WTC11 (cell line): ENCODE data around the gene PDIK1L.

Experiments
- AFF4 ChIP-seq: sonication (generic); formaldehyde crosslinking; IDR thresholded peaks from 2 replicates; pipeline ENCODE4 v1.8.1; 2023; ENCODE audit warnings: mild to moderate bottlenecking, missing genetic modification reagents, borderline replicate concordance
- ATF2 ChIP-seq: sonication (generic); formaldehyde crosslinking; IDR thresholded peaks from 2 replicates; pipeline ENCODE4 v1.8.1; 2022; ENCODE audit warnings: low read depth, missing genetic modification reagents, borderline replicate concordance
- GABPB1 ChIP-seq: sonication (generic); formaldehyde crosslinking; IDR thresholded peaks from 2 replicates; pipeline ENCODE4 v1.8.1; 2023; ENCODE audit warnings: mild to moderate bottlenecking, missing genetic modification reagents
- TEAD4 ChIP-seq: sonication (generic); formaldehyde crosslinking; IDR thresholded peaks from 2 replicates; pipeline ENCODE4 v1.8.0; 2022; ENCODE audit warnings: mild to moderate bottlenecking, missing genetic modification reagents
- TF ChIP-seq, protein P1 (sequence below): fragments of 200-600 bp; IDR thresholded peaks from 2 replicates; pipeline ENCODE4 v1.8.0; 2022; ENCODE audit warnings: antibody characterized with exemption
- TF ChIP-seq, protein P2 (sequence below): sonication (generic); formaldehyde crosslinking; IDR thresholded peaks from 2 replicates; pipeline ENCODE4 v1.8.0; 2022; ENCODE audit warnings: mild to moderate bottlenecking, missing genetic modification reagents
- TF ChIP-seq, protein P3 (sequence below): sonication (generic); formaldehyde crosslinking; IDR thresholded peaks from 2 replicates; pipeline ENCODE4 v1.8.1; 2023; ENCODE audit warnings: mild to moderate bottlenecking, missing genetic modification reagents, moderate library complexity

- TF ChIP-seq ATF2 (CRISPR knock-in tag) (no peak), GABPB1 (CRISPR knock-in tag) (no peak), TEAD4 (CRISPR knock-in tag) (no peak), AFF4 (CRISPR knock-in tag) (no peak)
- TF ChIP-seq, protein P1, sequence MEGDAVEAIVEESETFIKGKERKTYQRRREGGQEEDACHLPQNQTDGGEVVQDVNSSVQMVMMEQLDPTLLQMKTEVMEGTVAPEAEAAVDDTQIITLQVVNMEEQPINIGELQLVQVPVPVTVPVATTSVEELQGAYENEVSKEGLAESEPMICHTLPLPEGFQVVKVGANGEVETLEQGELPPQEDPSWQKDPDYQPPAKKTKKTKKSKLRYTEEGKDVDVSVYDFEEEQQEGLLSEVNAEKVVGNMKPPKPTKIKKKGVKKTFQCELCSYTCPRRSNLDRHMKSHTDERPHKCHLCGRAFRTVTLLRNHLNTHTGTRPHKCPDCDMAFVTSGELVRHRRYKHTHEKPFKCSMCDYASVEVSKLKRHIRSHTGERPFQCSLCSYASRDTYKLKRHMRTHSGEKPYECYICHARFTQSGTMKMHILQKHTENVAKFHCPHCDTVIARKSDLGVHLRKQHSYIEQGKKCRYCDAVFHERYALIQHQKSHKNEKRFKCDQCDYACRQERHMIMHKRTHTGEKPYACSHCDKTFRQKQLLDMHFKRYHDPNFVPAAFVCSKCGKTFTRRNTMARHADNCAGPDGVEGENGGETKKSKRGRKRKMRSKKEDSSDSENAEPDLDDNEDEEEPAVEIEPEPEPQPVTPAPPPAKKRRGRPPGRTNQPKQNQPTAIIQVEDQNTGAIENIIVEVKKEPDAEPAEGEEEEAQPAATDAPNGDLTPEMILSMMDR = no peak
- TF ChIP-seq, protein P2, sequence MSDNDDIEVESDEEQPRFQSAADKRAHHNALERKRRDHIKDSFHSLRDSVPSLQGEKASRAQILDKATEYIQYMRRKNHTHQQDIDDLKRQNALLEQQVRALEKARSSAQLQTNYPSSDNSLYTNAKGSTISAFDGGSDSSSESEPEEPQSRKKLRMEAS (CRISPR knock-in tag) = no peak
- TF ChIP-seq, protein P3, sequence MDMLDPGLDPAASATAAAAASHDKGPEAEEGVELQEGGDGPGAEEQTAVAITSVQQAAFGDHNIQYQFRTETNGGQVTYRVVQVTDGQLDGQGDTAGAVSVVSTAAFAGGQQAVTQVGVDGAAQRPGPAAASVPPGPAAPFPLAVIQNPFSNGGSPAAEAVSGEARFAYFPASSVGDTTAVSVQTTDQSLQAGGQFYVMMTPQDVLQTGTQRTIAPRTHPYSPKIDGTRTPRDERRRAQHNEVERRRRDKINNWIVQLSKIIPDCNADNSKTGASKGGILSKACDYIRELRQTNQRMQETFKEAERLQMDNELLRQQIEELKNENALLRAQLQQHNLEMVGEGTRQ (CRISPR knock-in tag) = no peak
Measured at GRCh38 chr1:26160527-26161414, 49.1 kb downstream of the PDIK1L start.
